Activated CD4-positive, alpha-beta T cell treated with anti-CD3 and anti-CD28 coated beads, Interleukin-2, amount 50 U/mL, for 4 hours (primary cell): ENCODE measurements around the gene UBE3C.

Experiments used
- DNase-seq, 2 experiments: peaks; one replicate each; pipeline ENCODE4 v3.0.0-alpha.2; 2020

UBE3C gene

DNA sequence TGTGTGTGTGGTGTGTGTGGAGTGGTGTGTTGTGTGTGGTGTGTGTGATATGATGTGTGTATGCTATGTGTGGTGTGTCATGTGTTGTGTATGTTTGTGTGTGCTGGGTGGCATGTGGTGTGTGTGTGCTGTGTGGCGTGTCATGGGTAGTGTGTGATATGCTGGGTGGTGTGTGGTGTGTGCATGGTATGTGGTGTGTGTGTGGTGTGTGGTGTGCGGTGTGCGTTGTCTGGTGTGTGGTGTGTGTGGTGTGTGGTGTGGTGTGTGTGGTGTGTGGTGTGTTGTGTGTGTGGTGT is 160.5 kb downstream of the UBE3C start:
- no peak for DNase-seq

DNA sequence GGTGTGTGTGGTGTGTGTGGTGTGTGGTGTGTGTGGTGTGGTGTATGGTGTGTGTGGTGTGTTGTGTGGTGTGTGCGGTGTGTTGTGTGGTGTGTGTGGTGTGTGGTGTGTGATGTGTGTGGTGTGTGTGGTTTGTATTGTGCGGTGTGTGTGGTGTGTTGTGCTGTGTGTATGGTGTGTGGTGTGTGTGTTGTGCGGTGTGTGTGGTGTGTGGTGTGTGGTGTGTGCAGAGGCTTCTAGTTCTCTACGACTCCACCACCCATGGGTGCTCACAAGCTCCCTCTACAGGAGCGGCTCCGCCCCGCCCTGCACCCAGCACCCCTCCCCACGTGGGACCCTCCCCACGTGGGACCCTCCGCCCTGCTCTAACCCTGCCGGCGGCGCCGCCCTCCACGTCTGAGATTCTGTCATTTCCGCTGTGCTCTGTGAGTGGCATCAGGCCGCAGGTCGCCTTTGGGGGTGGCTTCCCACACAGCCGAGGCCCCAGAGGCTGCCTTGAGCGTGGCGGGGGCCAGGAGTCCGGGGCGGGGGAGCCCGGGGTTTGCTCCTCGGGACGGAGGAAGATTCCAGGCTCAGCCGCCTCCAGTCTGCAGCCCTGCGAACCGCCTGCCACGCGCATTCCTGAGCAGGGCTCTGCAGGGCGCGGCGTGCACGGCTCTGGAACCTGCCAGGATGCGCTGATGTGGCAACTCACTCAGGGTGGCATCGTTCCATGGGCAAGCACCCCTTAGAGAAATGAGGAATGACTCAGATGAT is 161.1 kb downstream of the UBE3C start:
- DNase-seq = peak; percentile 27 to 46

DNA sequence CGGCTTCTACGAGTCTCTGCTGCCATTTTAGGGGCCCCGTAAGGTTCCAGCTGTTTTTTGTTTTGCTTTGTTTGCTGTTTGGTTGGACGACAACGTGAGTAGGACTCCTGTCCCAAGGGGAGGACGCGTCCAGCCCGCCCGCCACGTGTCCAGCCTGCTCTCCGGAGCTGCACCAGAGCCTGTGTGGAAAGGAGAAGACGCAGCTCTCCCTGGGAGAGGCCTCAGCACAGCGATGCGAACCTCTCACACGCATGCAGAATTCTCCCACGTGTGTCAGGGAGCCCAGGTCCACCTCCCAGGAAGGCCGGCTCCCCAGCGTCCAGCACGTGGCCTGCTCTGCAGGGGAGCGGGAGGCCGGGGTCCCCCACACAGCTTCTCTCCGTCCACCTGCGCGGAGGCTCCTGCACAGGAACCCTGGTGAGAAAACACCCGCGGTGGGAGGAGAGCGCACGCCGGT is 161.7 kb downstream of the UBE3C start:
- no peak for DNase-seq

DNA sequence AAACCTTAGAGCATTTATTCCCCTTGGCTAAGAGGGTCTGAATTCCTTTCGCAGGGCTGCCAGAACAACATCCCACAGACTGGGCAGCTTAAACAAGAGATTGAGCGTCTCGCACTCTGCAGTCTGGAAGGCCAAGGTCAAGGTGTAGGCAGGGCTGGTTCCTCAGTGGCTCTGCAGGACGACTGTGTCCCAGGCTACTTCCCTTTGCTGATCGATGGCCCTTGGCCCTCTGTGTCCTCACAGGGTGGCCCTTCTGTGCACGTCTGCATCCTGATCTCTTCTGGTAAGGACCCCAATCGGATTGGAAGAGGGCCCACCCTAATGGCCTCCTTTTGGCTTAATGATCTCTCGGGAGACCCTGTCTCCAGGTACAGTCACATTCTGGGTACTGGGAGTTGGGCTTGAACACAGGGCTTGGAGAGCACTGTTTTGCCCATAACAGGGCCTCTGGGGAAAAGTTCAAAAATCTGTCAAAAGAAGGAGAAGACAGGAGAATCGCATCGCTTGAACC is 162.9 kb downstream of the UBE3C start:
- no peak for DNase-seq

DNA sequence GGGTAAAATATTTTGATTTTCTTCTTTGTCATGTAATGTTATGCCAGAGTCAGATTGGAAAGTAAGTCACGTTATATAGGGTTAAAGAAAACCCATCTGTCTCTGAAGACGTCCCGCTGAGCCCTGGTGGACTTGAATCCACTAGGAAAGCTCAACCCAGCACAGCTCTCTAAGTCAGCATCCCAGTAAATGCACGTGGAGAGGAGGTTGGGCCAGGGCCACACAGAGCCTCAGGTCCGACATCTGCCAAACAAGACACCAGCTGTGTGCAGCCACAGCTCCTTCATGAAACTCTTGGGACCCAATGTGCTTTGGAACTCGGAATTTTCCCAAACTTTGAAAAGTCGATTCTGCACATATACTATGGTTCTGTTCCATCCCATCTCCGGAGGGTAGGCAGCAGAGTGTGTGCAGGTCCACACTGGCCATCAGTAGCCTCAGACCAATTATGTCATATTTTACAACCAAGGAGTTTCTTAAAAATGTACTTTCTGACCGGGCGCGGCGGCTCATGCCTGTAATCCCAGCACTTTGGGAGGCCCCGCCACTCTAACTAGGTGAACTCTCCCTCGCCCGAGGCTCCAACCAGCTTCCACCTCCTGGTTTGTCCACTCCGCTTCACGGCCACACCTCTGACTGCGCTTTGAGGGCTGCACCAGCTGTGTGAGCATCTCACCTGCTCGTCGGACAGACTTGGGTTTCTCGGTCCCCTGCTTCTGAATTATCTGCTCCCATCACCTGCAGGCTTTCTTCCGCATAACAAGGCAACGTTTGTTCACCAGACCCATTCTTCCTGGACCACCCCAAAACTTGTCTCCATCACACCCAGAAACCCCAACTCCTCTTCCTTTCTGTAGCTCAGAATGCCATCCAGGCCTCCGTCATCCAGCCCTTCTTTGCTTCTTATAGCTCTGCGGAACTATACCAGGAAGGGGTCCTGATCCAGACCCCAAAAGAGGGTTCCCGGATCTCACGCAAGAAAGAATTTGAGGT is 168.4 kb downstream of the UBE3C start:
- DNase-seq = no peak

DNA sequence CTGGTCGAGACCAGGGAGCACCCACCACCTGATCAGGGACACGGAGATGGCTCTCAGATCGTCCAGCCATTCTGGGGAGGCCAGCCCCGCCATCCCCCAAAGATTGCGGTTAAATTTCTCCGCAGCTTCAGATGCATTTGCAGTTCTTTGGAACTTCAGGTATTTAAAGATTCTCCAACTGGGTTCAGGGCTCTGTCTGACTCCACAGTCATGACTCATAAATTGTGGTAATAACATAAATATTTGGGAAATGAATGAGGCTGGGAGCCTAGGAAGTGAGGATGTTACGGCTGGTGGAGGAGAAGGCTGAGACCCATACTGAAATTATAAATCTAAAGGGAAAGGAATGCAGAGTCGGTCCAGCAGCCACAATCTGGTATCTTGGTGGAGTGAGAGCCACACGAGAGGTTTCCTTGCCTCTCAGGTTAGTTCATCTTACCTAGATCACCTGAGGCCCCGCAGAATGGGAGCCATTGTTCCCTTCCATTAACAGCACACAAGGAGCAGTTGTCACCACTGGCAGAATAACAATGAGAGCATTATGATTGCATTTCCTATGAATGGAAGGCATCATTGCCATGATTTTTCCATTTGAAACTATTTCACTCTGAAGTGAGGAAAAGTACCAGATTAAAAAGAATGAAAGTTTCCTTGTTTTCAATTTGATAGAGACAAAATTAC is 171.4 kb downstream of the UBE3C start:
- DNase-seq = no peak

DNA sequence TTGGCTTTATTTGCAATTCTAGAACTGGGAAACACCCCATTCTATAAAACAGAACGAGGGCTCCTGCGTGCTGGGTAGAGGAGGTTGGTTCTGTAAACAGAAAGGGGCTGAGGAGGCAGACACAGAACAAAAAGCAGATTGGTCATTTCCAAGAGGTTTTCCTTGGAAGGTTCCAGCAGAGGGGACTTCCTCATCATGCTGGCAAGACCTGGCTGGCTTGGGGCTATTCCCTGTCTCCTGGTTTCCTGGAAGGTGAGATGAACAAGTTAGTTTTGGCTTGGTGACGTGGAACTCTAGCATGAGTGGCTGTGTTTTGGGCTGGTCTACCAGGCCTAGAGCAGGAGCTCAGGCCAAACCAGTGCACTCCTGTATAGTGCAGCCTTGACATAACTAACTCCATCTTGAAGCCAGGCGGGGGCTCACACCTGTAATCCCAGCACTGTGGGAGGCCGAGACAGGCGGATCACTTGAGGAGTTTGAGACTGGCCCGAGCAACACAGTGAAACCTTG is 172.0 kb downstream of the UBE3C start:
- DNase-seq = no peak

DNA sequence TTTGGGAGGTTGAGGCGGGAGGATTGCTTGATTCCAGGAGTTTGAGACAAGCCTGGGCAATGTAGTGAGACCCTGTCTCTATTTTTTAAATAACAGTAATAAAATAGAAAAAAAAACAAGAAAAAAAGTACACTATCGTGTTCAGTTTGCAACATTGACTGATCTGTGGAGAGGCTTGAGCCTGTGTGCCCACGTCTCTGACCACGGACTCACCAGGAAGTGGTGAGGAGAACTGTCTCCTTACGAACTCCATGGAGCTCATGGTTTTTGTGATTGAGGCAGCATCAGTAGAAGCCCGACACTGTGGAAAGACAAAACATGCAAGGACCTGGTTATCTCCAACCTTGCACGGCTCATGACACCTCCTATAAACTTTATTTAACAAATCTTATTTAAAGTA is 174.2 kb downstream of the UBE3C start:
- DNase-seq = no peak

DNA sequence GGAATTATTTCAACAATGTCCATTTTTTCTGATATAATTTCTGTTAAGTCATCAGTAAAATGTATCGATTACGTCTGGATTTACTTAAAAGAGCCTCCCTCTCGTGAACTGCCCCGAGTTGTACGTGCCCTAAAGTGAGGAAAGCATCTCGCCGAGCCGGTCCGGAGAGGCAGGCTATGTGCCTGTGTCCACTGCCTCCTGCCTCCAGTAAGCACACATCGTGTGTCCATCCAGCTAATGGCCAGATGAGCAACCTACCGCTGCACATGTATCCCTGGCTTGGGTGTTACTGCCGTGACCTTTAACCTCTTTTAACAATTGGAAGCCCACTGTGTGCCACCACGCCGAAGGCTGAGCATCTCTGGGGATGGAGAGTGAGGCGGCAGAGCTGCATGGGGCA is 174.9 kb downstream of the UBE3C start:
- no peak for DNase-seq

DNA sequence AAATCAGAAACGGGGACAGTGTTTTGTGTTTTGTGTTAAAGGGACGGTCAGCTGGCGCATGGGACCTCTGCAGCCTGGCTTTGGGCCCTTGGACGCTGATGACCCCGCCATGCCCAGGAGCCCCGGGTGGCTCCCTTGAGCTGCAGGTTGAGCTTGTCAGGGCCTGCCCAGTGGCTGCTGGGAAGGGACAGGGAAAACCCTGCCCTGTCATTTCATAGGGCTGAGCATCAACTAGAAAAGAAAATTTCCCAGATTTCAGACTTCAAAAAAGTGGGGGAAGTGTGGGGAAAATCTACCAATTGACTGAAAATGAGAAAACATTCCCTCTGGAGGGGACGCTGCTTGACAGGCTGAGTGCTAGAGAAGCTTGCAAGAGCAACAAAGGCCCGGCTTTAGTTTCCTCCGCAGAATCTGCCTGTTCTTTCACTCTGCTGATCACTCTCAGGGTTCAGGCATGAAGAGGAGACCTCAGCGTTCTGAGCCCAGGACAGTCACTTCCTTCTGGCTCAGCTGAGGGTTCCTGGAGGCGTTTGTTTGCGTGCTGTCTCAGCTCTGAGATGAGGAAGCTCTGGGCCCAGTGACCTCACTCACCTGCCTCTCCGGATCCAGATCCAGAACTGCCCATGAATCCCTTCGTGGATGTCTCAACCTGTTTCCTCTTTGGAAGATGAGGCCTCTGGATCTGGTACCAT is 179.4 kb downstream of the UBE3C start:
- DNase-seq = no peak
